Loucy (cell line): ENCODE results near the gene RASAL1.

Experiments
- H2AFZ ChIP-seq: fragments of 200-600 bp; sonication (generic); 2 replicates; pipeline ENCODE4 v1.6.0; 2016; ENCODE audit warnings: antibody characterized with exemption, mild to moderate bottlenecking, low read length, moderate library complexity
- H3F3A ChIP-seq: fragments of 200-600 bp; 2 replicates; pipeline ENCODE4 v1.6.0; 2016; ENCODE audit warnings: antibody characterized with exemption, low read depth, mild to moderate bottlenecking
- H3K27me3 ChIP-seq: fragments of 200-600 bp; sonication (generic); 2 replicates; pipeline ENCODE4 v1.6.1; 2014; ENCODE audit warnings: low read length, mild to moderate bottlenecking; ENCODE audit not compliant: insufficient read depth, poor library complexity, severe bottlenecking
- H3K36me3 ChIP-seq: fragments of 200-600 bp; sonication (generic); 2 replicates; pipeline ENCODE4 v1.6.1; 2016; ENCODE audit warnings: low read length; ENCODE audit not compliant: insufficient read depth
- H3K4me1 ChIP-seq: fragments of 200-600 bp; sonication (generic); 2 replicates; pipeline ENCODE4 v1.5.1; 2014; ENCODE audit warnings: low read length, mild to moderate bottlenecking; ENCODE audit not compliant: insufficient read depth, poor library complexity, severe bottlenecking
- H3K4me2 ChIP-seq: fragments of 200-600 bp; sonication (generic); 2 replicates; pipeline ENCODE4 v1.6.0; 2014; ENCODE audit warnings: antibody characterized with exemption, low read length, low read depth, mild to moderate bottlenecking; ENCODE audit not compliant: poor library complexity, severe bottlenecking
- H3K4me3 ChIP-seq: fragments of 200-600 bp; sonication (generic); 2 replicates; pipeline ENCODE4 v1.5.1; 2014; ENCODE audit warnings: low read length, mild to moderate bottlenecking, mixed read lengths; ENCODE audit not compliant: poor library complexity, severe bottlenecking
- H3K79me2 ChIP-seq: fragments of 200-600 bp; sonication (generic); 2 replicates; pipeline ENCODE4 v1.6.1; 2014; ENCODE audit warnings: low read length; ENCODE audit not compliant: insufficient read depth
- H3K9ac ChIP-seq: fragments of 200-600 bp; sonication (generic); 2 replicates; pipeline ENCODE4 v1.6.0; 2014; ENCODE audit warnings: mild to moderate bottlenecking, low read depth, low read length, moderate library complexity; ENCODE audit not compliant: poor library complexity, severe bottlenecking
- H3K9me2 ChIP-seq: fragments of 200-600 bp; sonication (generic); replicated peaks from 2 replicates; pipeline ENCODE4 v1.6.1; 2016; ENCODE audit warnings: low read depth, low read length, mixed read lengths
- H3K9me3 ChIP-seq: fragments of 200-600 bp; sonication (generic); 2 replicates; pipeline ENCODE4 v1.6.1; 2014; ENCODE audit warnings: mild to moderate bottlenecking, antibody characterized with exemption, low read length, low read depth; ENCODE audit not compliant: insufficient read depth
- H4K20me1 ChIP-seq: fragments of 200-600 bp; sonication (generic); 2 replicates; pipeline ENCODE4 v1.6.0; 2014; ENCODE audit warnings: antibody characterized with exemption, low read length, mild to moderate bottlenecking; ENCODE audit not compliant: insufficient read depth, poor library complexity, severe bottlenecking
- CTCF ChIP-seq: fragments of 200-600 bp; sonication (generic); conservative IDR thresholded peaks from 2 replicates; pipeline ENCODE4 v1.5.1; 2014; ENCODE audit warnings: mild to moderate bottlenecking, antibody characterized with exemption, low read length
- EZH2phosphoT487 ChIP-seq: fragments of 200-600 bp; IDR thresholded peaks from 2 replicates; pipeline ENCODE4 v1.6.1; 2018; ENCODE audit warnings: antibody characterized with exemption, mild to moderate bottlenecking, moderate library complexity, borderline replicate concordance

The RASAL1 gene

GRCh38 chr12:113093409-113094101, 42.0 kb downstream of the RASAL1 start:
- Histone ChIP-seq H3K9me3 (no peaks in the 10 kb centered on the region), H3K9ac (no peak overlapping the region), H3K4me1 (peaks cover 2% of the 10 kb centered on the region), H3K4me3 (no peak overlapping the region), H3K9me2 (no peaks in the 10 kb centered on the region), H4K20me1 (no peaks in the 10 kb centered on the region), H3K27me3 (no peaks in the 10 kb centered on the region), H2AFZ (no peak overlapping the region), H3K79me2 (no peaks in the 10 kb centered on the region), H3K4me2 (no peak overlapping the region), H3K36me3 (no peaks in the 10 kb centered on the region), H3F3A (no peaks in the 10 kb centered on the region)
- TF ChIP-seq CTCF (no peak), EZH2phosphoT487 (no peak)

- Histone ChIP-seq H3K9me2 (no peaks in the 10 kb centered on the region), H3K4me1 (no peaks in the 10 kb centered on the region), H3F3A (no peaks in the 10 kb centered on the region), H4K20me1 (no peaks in the 10 kb centered on the region), H3K36me3 (no peaks in the 10 kb centered on the region), H3K4me2 (no peak overlapping the region), H3K79me2 (no peaks in the 10 kb centered on the region), H2AFZ (no peak overlapping the region), H3K9me3 (no peaks in the 10 kb centered on the region), H3K9ac (no peak overlapping the region), H3K4me3 (no peak overlapping the region), H3K27me3 (no peaks in the 10 kb centered on the region)
- no peak for TF ChIP-seq CTCF
- TF ChIP-seq EZH2phosphoT487 = no peak
These were observed 42.8 kb downstream of the RASAL1 start for GRCh38 chr12:113092607-113093408.

DNA sequence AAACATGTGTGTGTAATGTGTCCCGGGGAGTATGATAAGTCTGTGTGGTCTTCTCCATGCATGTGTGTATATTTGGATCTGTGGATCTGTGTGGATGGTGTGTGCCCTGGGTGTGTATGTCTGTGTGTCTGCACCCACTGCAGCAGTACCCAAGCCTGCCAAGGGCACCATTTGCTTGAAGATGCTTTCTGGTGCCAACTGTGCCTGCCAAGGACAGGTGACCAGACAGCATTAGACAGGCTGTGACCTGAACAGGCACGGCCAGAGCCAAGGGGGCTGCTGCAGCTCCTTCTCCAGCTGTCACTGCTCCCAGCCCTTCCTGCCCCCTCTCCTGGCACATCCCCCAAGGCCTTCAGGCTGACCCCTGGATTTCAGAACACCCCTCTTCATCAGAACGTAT, 44.1 kb downstream of the RASAL1 start:
- H3K4me1 ChIP-seq = peaks cover 8% of the 10 kb centered on the region
- H3K36me3 ChIP-seq = no peaks in the 10 kb centered on the region
- no peak overlapping the region for H2AFZ ChIP-seq
- no peaks in the 10 kb centered on the region for H3K9me3 ChIP-seq
- no peaks in the 10 kb centered on the region for H4K20me1 ChIP-seq
- H3K9ac ChIP-seq = no peak overlapping the region
- no peaks in the 10 kb centered on the region for H3K79me2 ChIP-seq
- H3K4me3 ChIP-seq = no peak overlapping the region
- no peak for TF ChIP-seq CTCF
- TF ChIP-seq EZH2phosphoT487 = no peak
- H3K27me3 ChIP-seq = no peaks in the 10 kb centered on the region
- H3K9me2 ChIP-seq = no peaks in the 10 kb centered on the region
- no peak overlapping the region for H3K4me2 ChIP-seq
- H3F3A ChIP-seq = no peaks in the 10 kb centered on the region
